ENCODE data around the gene FHIP1A. TPM values are rescaled to one million over a fixed set of nuclear protein-coding genes. Genes with fewer than 3 reads are reported as not detected.
"Not testable (repeated sequence)": the region's sequence is repeated elsewhere in the genome, so short reads cannot be mapped to it uniquely, and the experiment has no call there.

The FHIP1A gene
- total RNA-seq, 6 experiments from 2014 or later = 0.58 to 1.3 (median 0.82) TPM

GRCh38 chr4:151402145-151402865 is 6.7 kb upstream of the FHIP1A start:
- no peak overlapping the region for H3K4me3 Mint-ChIP-seq
- no peaks in the 10 kb centered on the region for H3K9me3 Mint-ChIP-seq
- H3K4me1 Mint-ChIP-seq (ENCODE audit: low read depth) = no peaks in the 10 kb centered on the region
- H3K36me3 Mint-ChIP-seq (ENCODE audit: low read depth) = no peaks in the 10 kb centered on the region
- TF ChIP-seq CTCF (IDR thresholded peaks at IDR 0.05) = no peak
- H3K27me3 Mint-ChIP-seq (ENCODE audit: insufficient read depth) = peaks cover 1% of the 10 kb centered on the region; the same call in 1 of the 2 replicates
- H3K27ac Mint-ChIP-seq = no peak overlapping the region
- DNase-seq = no peak

GRCh38 chr4:151403656-151404055 is 5.3 kb upstream of the FHIP1A start:
- no peak overlapping the region for H3K4me3 Mint-ChIP-seq
- peaks cover 7% of the 10 kb centered on the region for H3K27me3 Mint-ChIP-seq (ENCODE audit: insufficient read depth)
- peaks cover 7% of the 10 kb centered on the region for H3K4me1 Mint-ChIP-seq (ENCODE audit: low read depth)
- no peak overlapping the region for H3K27ac Mint-ChIP-seq
- no peak for DNase-seq
- TF ChIP-seq CTCF (IDR thresholded peaks at IDR 0.05) = no peak
- no peaks in the 10 kb centered on the region for H3K9me3 Mint-ChIP-seq
- H3K36me3 Mint-ChIP-seq (ENCODE audit: low read depth) = no peaks in the 10 kb centered on the region

GRCh38 chr4:151404802-151405201 is 4.2 kb upstream of the FHIP1A start:
- H3K4me3 Mint-ChIP-seq; H3K36me3 Mint-ChIP-seq (ENCODE audit: low read depth); H3K27ac Mint-ChIP-seq; DNase-seq; H3K9me3 Mint-ChIP-seq: not testable (repeated sequence)
- peaks cover 14% of the 10 kb centered on the region for H3K27me3 Mint-ChIP-seq (ENCODE audit: insufficient read depth)
- peaks cover 14% of the 10 kb centered on the region for H3K4me1 Mint-ChIP-seq (ENCODE audit: low read depth)

GRCh38 chr4:151407018-151407417 is 2.0 kb upstream of the FHIP1A start:
- DNase-seq = no peak
- peaks cover 17% of the 10 kb centered on the region for H3K27me3 Mint-ChIP-seq (ENCODE audit: insufficient read depth)
- no peak overlapping the region for H3K27ac Mint-ChIP-seq
- no peaks in the 10 kb centered on the region for H3K9me3 Mint-ChIP-seq
- peaks cover 14% of the 10 kb centered on the region for H3K4me1 Mint-ChIP-seq (ENCODE audit: low read depth)
- no peak for TF ChIP-seq CTCF (IDR thresholded peaks at IDR 0.05)
- H3K4me3 Mint-ChIP-seq = no peak overlapping the region
- no peaks in the 10 kb centered on the region for H3K36me3 Mint-ChIP-seq (ENCODE audit: low read depth)

- peaks cover 17% of the 10 kb centered on the region for H3K27me3 Mint-ChIP-seq (ENCODE audit: insufficient read depth)
- peak overlapping the region; percentile 89 for H3K4me3 Mint-ChIP-seq
- no peaks in the 10 kb centered on the region for H3K9me3 Mint-ChIP-seq
- no peak for TF ChIP-seq CTCF (IDR thresholded peaks at IDR 0.05)
- no peak for DNase-seq
- H3K27ac Mint-ChIP-seq = no peak overlapping the region
- H3K36me3 Mint-ChIP-seq (ENCODE audit: low read depth) = no peaks in the 10 kb centered on the region
- peaks cover 14% of the 10 kb centered on the region for H3K4me1 Mint-ChIP-seq (ENCODE audit: low read depth)
Observed at GRCh38 chr4:151407466-151408379, 1.3 kb upstream of the FHIP1A start.

GRCh38 chr4:151408380-151408629 is 671 bp upstream of the FHIP1A start:
- peak overlapping the region; percentile 89 for H3K4me3 Mint-ChIP-seq

More at GRCh38 chr4:151408380-151408629, 671 bp upstream of the FHIP1A start:
- Mint-ChIP-seq H3K9me3 (no peaks in the 10 kb centered on the region), H3K27ac (no peak overlapping the region), H3K4me1 (ENCODE audit: low read depth) (peaks cover 14% of the 10 kb centered on the region), H3K27me3 (ENCODE audit: insufficient read depth) (peaks cover 17% of the 10 kb centered on the region), H3K36me3 (ENCODE audit: low read depth) (no peaks in the 10 kb centered on the region)
- DNase-seq = no peak
- TF ChIP-seq CTCF (IDR thresholded peaks at IDR 0.05) = no peak

Measured in HFFc6 (cell line).